WTC11 (cell line): ENCODE data around the gene ELAVL1.

ENCODE experiments used
- CREB1 ChIP-seq: sonication (generic); formaldehyde crosslinking; IDR thresholded peaks from 2 replicates; pipeline ENCODE4 v1.8.0; 2023; ENCODE audit warnings: mild to moderate bottlenecking, missing genetic modification reagents
- MXD4 ChIP-seq: fragments of 250-450 bp; sonication (Bioruptor Pico); IDR thresholded peaks from 2 replicates; pipeline ENCODE4 v1.8.0; 2021; ENCODE audit warnings: mild to moderate bottlenecking, moderate library complexity, borderline replicate concordance
- NFE2L1 ChIP-seq: sonication (generic); formaldehyde crosslinking; IDR thresholded peaks from 2 replicates; pipeline ENCODE4 v1.8.1; 2023; ENCODE audit warnings: missing genetic modification reagents
- TEAD4 ChIP-seq: sonication (generic); formaldehyde crosslinking; IDR thresholded peaks from 2 replicates; pipeline ENCODE4 v1.8.0; 2022; ENCODE audit warnings: mild to moderate bottlenecking, missing genetic modification reagents
- TP53 ChIP-seq: sonication (generic); formaldehyde crosslinking; IDR thresholded peaks from 2 replicates; pipeline ENCODE4 v1.8.1; 2023; ENCODE audit warnings: mild to moderate bottlenecking, missing genetic modification reagents
- TF ChIP-seq, protein P1 (sequence below): sonication (generic); formaldehyde crosslinking; conservative IDR thresholded peaks from 2 replicates; pipeline ENCODE4 v1.8.1; 2023; ENCODE audit warnings: mild to moderate bottlenecking, low read depth, missing genetic modification reagents, moderate library complexity
- TF ChIP-seq, protein P2 (sequence below): sonication (generic); formaldehyde crosslinking; IDR thresholded peaks from 2 replicates; pipeline ENCODE4 v1.8.0; 2023; ENCODE audit warnings: missing genetic modification reagents, mild to moderate bottlenecking, borderline replicate concordance
- TF ChIP-seq, protein P3 (sequence below): fragments of 200-600 bp; IDR thresholded peaks from 2 replicates; pipeline ENCODE4 v1.8.0; 2022; ENCODE audit warnings: antibody characterized with exemption
- TF ChIP-seq, protein P4 (sequence below): sonication (generic); formaldehyde crosslinking; IDR thresholded peaks from 2 replicates; pipeline ENCODE4 v1.8.0; 2022; ENCODE audit warnings: mild to moderate bottlenecking, missing genetic modification reagents

DNA sequence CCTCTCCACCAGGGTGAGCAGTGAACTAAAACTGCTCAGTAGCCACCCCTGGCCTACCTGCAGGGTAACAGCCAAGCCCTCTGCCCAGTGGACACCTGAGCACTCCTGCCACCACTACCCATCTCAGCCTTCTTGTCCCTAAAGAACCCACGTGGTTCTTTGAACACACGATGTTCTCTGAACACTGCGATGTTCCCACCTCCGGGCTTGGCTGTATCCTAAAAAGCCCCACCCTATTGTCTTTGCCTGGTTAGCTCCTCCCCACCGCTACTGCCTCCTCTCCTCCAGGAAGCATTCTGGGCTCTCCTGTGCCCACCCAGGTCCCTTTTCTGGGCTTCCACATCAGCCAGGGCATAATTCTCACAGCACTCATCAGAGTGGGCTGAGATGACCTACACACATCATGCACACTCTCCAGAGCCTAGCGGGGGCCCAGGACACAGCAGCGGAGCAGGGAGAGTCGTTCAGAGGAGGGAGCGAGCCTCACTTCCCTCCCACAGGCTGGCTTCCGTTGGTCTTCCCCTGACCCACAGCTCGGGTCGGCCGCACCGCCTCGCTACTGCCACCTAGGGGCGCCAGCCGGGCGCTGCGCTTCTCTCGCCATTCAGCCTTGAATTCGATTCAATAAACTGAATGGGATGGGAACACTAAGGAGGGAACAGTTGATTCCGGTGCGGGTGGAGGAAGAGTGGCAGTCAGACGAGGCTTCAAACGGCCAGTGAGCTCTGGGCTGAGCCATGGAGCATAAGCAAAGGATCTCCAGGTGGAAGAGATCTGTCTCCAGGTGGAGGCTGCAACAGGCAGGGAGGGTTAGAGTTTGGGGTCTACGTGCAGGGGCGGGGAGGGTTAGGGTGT, 3.2 kb downstream of the ELAVL1 start:
- TF ChIP-seq, protein P1, sequence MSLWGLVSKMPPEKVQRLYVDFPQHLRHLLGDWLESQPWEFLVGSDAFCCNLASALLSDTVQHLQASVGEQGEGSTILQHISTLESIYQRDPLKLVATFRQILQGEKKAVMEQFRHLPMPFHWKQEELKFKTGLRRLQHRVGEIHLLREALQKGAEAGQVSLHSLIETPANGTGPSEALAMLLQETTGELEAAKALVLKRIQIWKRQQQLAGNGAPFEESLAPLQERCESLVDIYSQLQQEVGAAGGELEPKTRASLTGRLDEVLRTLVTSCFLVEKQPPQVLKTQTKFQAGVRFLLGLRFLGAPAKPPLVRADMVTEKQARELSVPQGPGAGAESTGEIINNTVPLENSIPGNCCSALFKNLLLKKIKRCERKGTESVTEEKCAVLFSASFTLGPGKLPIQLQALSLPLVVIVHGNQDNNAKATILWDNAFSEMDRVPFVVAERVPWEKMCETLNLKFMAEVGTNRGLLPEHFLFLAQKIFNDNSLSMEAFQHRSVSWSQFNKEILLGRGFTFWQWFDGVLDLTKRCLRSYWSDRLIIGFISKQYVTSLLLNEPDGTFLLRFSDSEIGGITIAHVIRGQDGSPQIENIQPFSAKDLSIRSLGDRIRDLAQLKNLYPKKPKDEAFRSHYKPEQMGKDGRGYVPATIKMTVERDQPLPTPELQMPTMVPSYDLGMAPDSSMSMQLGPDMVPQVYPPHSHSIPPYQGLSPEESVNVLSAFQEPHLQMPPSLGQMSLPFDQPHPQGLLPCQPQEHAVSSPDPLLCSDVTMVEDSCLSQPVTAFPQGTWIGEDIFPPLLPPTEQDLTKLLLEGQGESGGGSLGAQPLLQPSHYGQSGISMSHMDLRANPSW (CRISPR knock-in tag), result no peak
- TF ChIP-seq, protein P2, sequence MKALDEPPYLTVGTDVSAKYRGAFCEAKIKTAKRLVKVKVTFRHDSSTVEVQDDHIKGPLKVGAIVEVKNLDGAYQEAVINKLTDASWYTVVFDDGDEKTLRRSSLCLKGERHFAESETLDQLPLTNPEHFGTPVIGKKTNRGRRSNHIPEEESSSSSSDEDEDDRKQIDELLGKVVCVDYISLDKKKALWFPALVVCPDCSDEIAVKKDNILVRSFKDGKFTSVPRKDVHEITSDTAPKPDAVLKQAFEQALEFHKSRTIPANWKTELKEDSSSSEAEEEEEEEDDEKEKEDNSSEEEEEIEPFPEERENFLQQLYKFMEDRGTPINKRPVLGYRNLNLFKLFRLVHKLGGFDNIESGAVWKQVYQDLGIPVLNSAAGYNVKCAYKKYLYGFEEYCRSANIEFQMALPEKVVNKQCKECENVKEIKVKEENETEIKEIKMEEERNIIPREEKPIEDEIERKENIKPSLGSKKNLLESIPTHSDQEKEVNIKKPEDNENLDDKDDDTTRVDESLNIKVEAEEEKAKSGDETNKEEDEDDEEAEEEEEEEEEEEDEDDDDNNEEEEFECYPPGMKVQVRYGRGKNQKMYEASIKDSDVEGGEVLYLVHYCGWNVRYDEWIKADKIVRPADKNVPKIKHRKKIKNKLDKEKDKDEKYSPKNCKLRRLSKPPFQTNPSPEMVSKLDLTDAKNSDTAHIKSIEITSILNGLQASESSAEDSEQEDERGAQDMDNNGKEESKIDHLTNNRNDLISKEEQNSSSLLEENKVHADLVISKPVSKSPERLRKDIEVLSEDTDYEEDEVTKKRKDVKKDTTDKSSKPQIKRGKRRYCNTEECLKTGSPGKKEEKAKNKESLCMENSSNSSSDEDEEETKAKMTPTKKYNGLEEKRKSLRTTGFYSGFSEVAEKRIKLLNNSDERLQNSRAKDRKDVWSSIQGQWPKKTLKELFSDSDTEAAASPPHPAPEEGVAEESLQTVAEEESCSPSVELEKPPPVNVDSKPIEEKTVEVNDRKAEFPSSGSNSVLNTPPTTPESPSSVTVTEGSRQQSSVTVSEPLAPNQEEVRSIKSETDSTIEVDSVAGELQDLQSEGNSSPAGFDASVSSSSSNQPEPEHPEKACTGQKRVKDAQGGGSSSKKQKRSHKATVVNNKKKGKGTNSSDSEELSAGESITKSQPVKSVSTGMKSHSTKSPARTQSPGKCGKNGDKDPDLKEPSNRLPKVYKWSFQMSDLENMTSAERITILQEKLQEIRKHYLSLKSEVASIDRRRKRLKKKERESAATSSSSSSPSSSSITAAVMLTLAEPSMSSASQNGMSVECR (CRISPR knock-in tag), result 0 out of 2 replicates have a peak, but pooled peaks have one; percentile 33
- TF ChIP-seq, protein P3, sequence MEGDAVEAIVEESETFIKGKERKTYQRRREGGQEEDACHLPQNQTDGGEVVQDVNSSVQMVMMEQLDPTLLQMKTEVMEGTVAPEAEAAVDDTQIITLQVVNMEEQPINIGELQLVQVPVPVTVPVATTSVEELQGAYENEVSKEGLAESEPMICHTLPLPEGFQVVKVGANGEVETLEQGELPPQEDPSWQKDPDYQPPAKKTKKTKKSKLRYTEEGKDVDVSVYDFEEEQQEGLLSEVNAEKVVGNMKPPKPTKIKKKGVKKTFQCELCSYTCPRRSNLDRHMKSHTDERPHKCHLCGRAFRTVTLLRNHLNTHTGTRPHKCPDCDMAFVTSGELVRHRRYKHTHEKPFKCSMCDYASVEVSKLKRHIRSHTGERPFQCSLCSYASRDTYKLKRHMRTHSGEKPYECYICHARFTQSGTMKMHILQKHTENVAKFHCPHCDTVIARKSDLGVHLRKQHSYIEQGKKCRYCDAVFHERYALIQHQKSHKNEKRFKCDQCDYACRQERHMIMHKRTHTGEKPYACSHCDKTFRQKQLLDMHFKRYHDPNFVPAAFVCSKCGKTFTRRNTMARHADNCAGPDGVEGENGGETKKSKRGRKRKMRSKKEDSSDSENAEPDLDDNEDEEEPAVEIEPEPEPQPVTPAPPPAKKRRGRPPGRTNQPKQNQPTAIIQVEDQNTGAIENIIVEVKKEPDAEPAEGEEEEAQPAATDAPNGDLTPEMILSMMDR, result peak; percentile 94
- TF ChIP-seq, protein P4, sequence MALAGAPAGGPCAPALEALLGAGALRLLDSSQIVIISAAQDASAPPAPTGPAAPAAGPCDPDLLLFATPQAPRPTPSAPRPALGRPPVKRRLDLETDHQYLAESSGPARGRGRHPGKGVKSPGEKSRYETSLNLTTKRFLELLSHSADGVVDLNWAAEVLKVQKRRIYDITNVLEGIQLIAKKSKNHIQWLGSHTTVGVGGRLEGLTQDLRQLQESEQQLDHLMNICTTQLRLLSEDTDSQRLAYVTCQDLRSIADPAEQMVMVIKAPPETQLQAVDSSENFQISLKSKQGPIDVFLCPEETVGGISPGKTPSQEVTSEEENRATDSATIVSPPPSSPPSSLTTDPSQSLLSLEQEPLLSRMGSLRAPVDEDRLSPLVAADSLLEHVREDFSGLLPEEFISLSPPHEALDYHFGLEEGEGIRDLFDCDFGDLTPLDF (CRISPR knock-in tag), result no peak
- TF ChIP-seq CREB1 (no peak), TEAD4 (CRISPR knock-in tag) (no peak), NFE2L1 (CRISPR knock-in tag) (no peak), TP53 (no peak), MXD4 (CRISPR knock-in tag) (no peak)
